Amniotic epithelial cell (primary cell): ENCODE results near the gene PACS1.

Experiments used
- DNase-seq: peaks from one replicate; pipeline ENCODE4 v3.0.0-alpha.2; 2010; ENCODE audit warnings: low read depth

Gene PACS1

GRCh38 chr11:66142370-66143263, 72.5 kb downstream of the PACS1 start:
- peak; percentile 36 for DNase-seq

- no peak for DNase-seq
These were observed 73.1 kb downstream of the PACS1 start for GRCh38 chr11:66143264-66143566.

GRCh38 chr11:66143996-66144678, 74.1 kb downstream of the PACS1 start:
- DNase-seq, result no peak

GRCh38 chr11:66146074-66146473, 76.0 kb downstream of the PACS1 start:
- no peak for DNase-seq

GRCh38 chr11:66146940-66147339, 76.9 kb downstream of the PACS1 start:
- no peak for DNase-seq

- DNase-seq, result no peak
These were observed 80.1 kb downstream of the PACS1 start for GRCh38 chr11:66150140-66150539.

- no peak for DNase-seq
These were observed 80.7 kb downstream of the PACS1 start for GRCh38 chr11:66150725-66151124.

GRCh38 chr11:66151273-66151672, 81.2 kb downstream of the PACS1 start:
- DNase-seq, result no peak

GRCh38 chr11:66154109-66154508, 84.0 kb downstream of the PACS1 start:
- no peak for DNase-seq

- no peak for DNase-seq
These were observed 85.5 kb downstream of the PACS1 start for GRCh38 chr11:66155387-66156073.

- no peak for DNase-seq
These were observed 87.3 kb downstream of the PACS1 start for GRCh38 chr11:66157182-66157864.

- no peak for DNase-seq
These were observed 88.1 kb downstream of the PACS1 start for GRCh38 chr11:66158156-66158555.

- DNase-seq, result peak; percentile 12
These were observed 89.4 kb downstream of the PACS1 start for GRCh38 chr11:66159324-66159984.

- no peak for DNase-seq
These were observed 90.6 kb downstream of the PACS1 start for GRCh38 chr11:66160709-66161108.

- DNase-seq, result no peak
These were observed 98.2 kb downstream of the PACS1 start for GRCh38 chr11:66168289-66168688.

GRCh38 chr11:66172146-66172545, 102.1 kb downstream of the PACS1 start:
- DNase-seq, result peak; percentile 68

- no peak for DNase-seq
These were observed 106.6 kb downstream of the PACS1 start for GRCh38 chr11:66176650-66177049.

- DNase-seq, result no peak
These were observed 108.1 kb downstream of the PACS1 start for GRCh38 chr11:66178183-66178582.

GRCh38 chr11:66178871-66179270, 108.8 kb downstream of the PACS1 start:
- no peak for DNase-seq

- no peak for DNase-seq
These were observed 111.7 kb downstream of the PACS1 start for GRCh38 chr11:66181632-66182315.

GRCh38 chr11:66183494-66184048, 113.5 kb downstream of the PACS1 start:
- DNase-seq, result peak; percentile 18
